SK-N-SH treated with all-trans-retinoic acid at 6 μM for 48 hours (cell line): Measurements from ENCODE around the gene PRSS8.

Source experiments
- BACH2 ChIP-seq: fragments of 250-450 bp; sonication (Bioruptor Pico); IDR thresholded peaks from 2 replicates; pipeline ENCODE4 v1.9.0; 2021; ENCODE audit warnings: mild to moderate bottlenecking, borderline replicate concordance
- CSDC2 ChIP-seq: fragments of 250-450 bp; sonication (Bioruptor Pico); IDR thresholded peaks from 2 replicates; pipeline ENCODE4 v1.5.0; 2020; ENCODE audit warnings: mild to moderate bottlenecking, moderate library complexity
- TOX ChIP-seq: fragments of 250-450 bp; sonication (Bioruptor Pico); IDR thresholded peaks from 2 replicates; pipeline ENCODE4 v1.8.0; 2021; ENCODE audit warnings: mild to moderate bottlenecking, moderate library complexity, borderline replicate concordance
- TF ChIP-seq, protein P1 (sequence below): fragments of 250-450 bp; sonication (Bioruptor Pico); IDR thresholded peaks from 2 replicates; pipeline ENCODE4 v1.5.1; 2021; ENCODE audit warnings: mild to moderate bottlenecking, moderate library complexity

DNA sequence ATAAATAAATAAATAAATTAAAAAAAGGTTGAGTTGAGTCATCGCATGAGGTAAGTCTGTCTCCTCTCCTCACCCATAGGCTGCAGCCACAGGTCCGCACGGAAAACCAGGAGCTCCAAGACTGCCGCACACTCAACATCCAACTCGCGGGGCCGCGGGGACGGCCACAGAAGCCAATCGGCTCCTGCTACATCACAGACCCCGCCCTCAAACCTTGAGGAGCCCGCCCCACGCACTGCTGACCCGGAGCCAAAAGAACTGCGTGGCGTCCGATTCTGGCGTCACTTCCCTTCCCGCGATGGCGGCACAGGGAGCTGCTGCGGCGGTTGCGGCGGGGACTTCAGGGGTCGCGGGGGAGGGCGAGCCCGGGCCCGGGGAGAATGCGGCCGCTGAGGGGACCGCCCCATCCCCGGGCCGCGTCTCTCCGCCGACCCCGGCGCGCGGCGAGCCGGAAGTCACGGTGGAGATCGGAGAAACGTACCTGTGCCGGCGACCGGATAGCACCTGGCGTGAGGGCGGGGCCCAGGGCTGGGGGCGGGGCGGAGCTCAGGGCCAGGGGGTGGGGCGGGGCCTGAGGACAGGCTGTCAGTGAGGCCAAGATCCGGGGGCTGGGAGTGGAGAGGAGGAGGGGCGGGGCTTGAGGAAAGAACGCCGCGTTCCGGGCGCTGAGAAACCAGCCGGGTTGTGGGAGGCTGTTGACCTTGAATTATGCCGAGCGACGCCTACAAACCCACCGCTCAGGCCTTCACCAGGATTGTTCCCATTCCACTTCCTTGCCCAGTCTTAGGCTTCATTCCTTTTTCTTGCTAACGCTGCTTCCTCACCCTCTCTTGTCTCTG, 17.9 kb downstream of the PRSS8 start, which contains the start of gene KAT8:
- TF ChIP-seq TOX (CRISPR knock-in tag) (no peak), BACH2 (no peak), CSDC2 (no peak)
- TF ChIP-seq, protein P1, sequence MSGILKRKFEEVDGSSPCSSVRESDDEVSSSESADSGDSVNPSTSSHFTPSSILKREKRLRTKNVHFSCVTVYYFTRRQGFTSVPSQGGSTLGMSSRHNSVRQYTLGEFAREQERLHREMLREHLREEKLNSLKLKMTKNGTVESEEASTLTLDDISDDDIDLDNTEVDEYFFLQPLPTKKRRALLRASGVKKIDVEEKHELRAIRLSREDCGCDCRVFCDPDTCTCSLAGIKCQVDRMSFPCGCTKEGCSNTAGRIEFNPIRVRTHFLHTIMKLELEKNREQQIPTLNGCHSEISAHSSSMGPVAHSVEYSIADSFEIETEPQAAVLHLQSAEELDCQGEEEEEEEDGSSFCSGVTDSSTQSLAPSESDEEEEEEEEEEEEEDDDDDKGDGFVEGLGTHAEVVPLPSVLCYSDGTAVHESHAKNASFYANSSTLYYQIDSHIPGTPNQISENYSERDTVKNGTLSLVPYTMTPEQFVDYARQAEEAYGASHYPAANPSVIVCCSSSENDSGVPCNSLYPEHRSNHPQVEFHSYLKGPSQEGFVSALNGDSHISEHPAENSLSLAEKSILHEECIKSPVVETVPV = no peak
